OCI-LY7 (cell line): ENCODE data around the gene HES4. TPM values are rescaled to one million over a fixed set of nuclear protein-coding genes. Genes with fewer than 3 reads are reported as not detected.
"Not testable (repeated sequence)": the region's sequence is repeated elsewhere in the genome, so short reads cannot be mapped to it uniquely, and the experiment has no call there.

Experiments used
- BruUV-seq: library from RNA; stranded (reverse); fragments of 400-500 nt; replicated peaks from 2 replicates; lab custom pipeline; 2021; lab: Mats Ljungman, UMichigan
- CTCF ChIA-PET: fragments of 300-600 bp; sonication (Branson Sonifier 250); formaldehyde crosslinking; loops from one replicate; lab custom pipeline; 2022; ENCODE audit warnings: antibody characterized with exemption; ENCODE audit not compliant: unreplicated experiment; lab: Charles Lee
- POLR2A ChIA-PET: fragments of 300-600 bp; sonication (Branson Sonifier 250); formaldehyde crosslinking; loops from one replicate; lab custom pipeline; 2022; ENCODE audit warnings: antibody characterized with exemption; lab: Charles Lee
- DNase-seq: peaks from one replicate; pipeline ENCODE4 v3.0.0-alpha.2; 2015; ENCODE audit warnings: low spot score
- H2AFZ ChIP-seq: fragments of 200-600 bp; sonication (generic), shearing (Covaris generic); 2 replicates; pipeline ENCODE4 v1.6.1; 2014; ENCODE audit warnings: mild to moderate bottlenecking, antibody characterized with exemption, low read length, moderate library complexity
- H3K27ac ChIP-seq: fragments of 200-600 bp; sonication (generic); 2 replicates; pipeline ENCODE4 v1.5.1; 2014; ENCODE audit warnings: mixed run types, low read depth, mild to moderate bottlenecking, moderate library complexity, low read length, inconsistent platforms; ENCODE audit not compliant: poor library complexity, severe bottlenecking
- H3K36me3 ChIP-seq: fragments of 200-600 bp; sonication (generic); 2 replicates; pipeline ENCODE4 v1.6.1; 2014; ENCODE audit warnings: mild to moderate bottlenecking, antibody characterized with exemption, low read length, moderate library complexity, mixed read lengths; ENCODE audit not compliant: insufficient read depth
- H3K4me1 ChIP-seq: fragments of 200-600 bp; sonication (generic); 2 replicates; pipeline ENCODE4 v1.5.1; 2014; ENCODE audit warnings: mild to moderate bottlenecking, low read length; ENCODE audit not compliant: insufficient read depth, poor library complexity, severe bottlenecking
- H3K4me2 ChIP-seq: fragments of 200-600 bp; sonication (generic); 2 replicates; pipeline ENCODE4 v1.6.1; 2014; ENCODE audit warnings: mild to moderate bottlenecking, low read length
- H3K4me3 ChIP-seq: fragments of 200-600 bp; sonication (generic); 2 replicates; pipeline ENCODE4 v1.5.1; 2014; ENCODE audit warnings: mild to moderate bottlenecking, low read depth, low read length; ENCODE audit not compliant: poor library complexity, severe bottlenecking
- H3K79me2 ChIP-seq: fragments of 200-600 bp; sonication (generic); 2 replicates; pipeline ENCODE4 v1.6.1; 2016; ENCODE audit warnings: low read depth, mild to moderate bottlenecking, low read length, moderate library complexity, mixed read lengths; ENCODE audit not compliant: insufficient read depth
- H3K9me2 ChIP-seq: fragments of 200-600 bp; sonication (generic); 2 replicates; pipeline ENCODE4 v1.6.1; 2016; ENCODE audit warnings: mild to moderate bottlenecking, low read length, mixed read lengths; ENCODE audit not compliant: insufficient read depth
- H3K9me3 ChIP-seq: fragments of 200-600 bp; sonication (generic); 2 replicates; pipeline ENCODE4 v1.6.1; 2014; ENCODE audit warnings: mild to moderate bottlenecking, mixed run types, low read length, mixed read lengths
- H4K20me1 ChIP-seq: fragments of 200-600 bp; sonication (generic); 2 replicates; pipeline ENCODE4 v1.6.1; 2014; ENCODE audit warnings: mild to moderate bottlenecking, antibody characterized with exemption, low read length, moderate library complexity, mixed read lengths; ENCODE audit not compliant: insufficient read depth
- CTCF ChIP-seq: fragments of 200-600 bp; sonication (generic); conservative IDR thresholded peaks from 2 replicates; pipeline ENCODE4 v1.5.1; 2014; ENCODE audit warnings: mild to moderate bottlenecking, antibody characterized with exemption, low read length, moderate library complexity, mixed read lengths
- EZH2phosphoT487 ChIP-seq: fragments of 200-600 bp; sonication (generic); IDR thresholded peaks from 2 replicates; pipeline ENCODE4 v1.6.1; 2018; ENCODE audit warnings: low read depth, borderline replicate concordance, mild to moderate bottlenecking, mixed run types, antibody characterized with exemption, low read length, moderate library complexity, mixed read lengths
- intact Hi-C: fragments of 100-400 bp; cut with micrococcal nuclease; formaldehyde crosslinking; loops from one replicate; pipeline ENCODE4 v1.10.0; 2022; ENCODE audit not compliant: unreplicated experiment
- total RNA-seq, 2 experiments: library from RNA; depleted of rRNA in 1 of 2; stranded (reverse); fragments of >200 nt in 1 of 2; shearing (Covaris generic) in 1 of 2; gene quantifications; 2 replicates each; pipeline ENCODE4 v1.2.3, GENCODE V29; 2014 to 2022

HES4 gene
- total RNA-seq, 2 experiments from 2014 or later: not detected

- TF ChIP-seq CTCF (no peak), EZH2phosphoT487 (no peak)
- CTCF ChIA-PET: no interaction called here
- no peaks in the 10 kb centered on the region for H3K79me2 ChIP-seq
- no peak for DNase-seq
- intact Hi-C loops: no loop called here
- H2AFZ ChIP-seq: no peak overlapping the region
- no peak overlapping the region for H3K4me3 ChIP-seq
- no peaks in the 10 kb centered on the region for H3K9me3 ChIP-seq
- no peaks in the 10 kb centered on the region for H3K4me1 ChIP-seq
- H3K36me3 ChIP-seq: no peaks in the 10 kb centered on the region
- no peaks in the 10 kb centered on the region for H4K20me1 ChIP-seq
- no peak overlapping the region for H3K4me2 ChIP-seq
- H3K27ac ChIP-seq: no peak overlapping the region
- POLR2A ChIA-PET: no interaction called here
- no TSS peak for BruUV-seq
- H3K9me2 ChIP-seq: no peaks in the 10 kb centered on the region
These were observed 20.8 kb downstream of the HES4 start for GRCh38 chr1:978835-979743.

- DNase-seq: no peak
- Histone ChIP-seq H3K9me2 (no peaks in the 10 kb centered on the region), H3K9me3 (no peaks in the 10 kb centered on the region), H3K4me2 (no peak overlapping the region), H3K4me3 (no peak overlapping the region), H3K4me1 (no peaks in the 10 kb centered on the region), H2AFZ (no peak overlapping the region), H3K36me3 (no peaks in the 10 kb centered on the region), H3K79me2 (no peaks in the 10 kb centered on the region), H3K27ac (no peak overlapping the region), H4K20me1 (no peaks in the 10 kb centered on the region; the same call in 1 of the 2 replicates)
- TF ChIP-seq EZH2phosphoT487 (no peak), CTCF (no peak)
- CTCF ChIA-PET: no interaction called here
- intact Hi-C loops: no loop called here
- BruUV-seq: no TSS peak
- POLR2A ChIA-PET: no interaction called here
These were observed 21.6 kb downstream of the HES4 start for GRCh38 chr1:978069-978834.

- H3K79me2 ChIP-seq, H3K4me2 ChIP-seq, POLR2A ChIA-PET, H3K27ac ChIP-seq, CTCF ChIA-PET, H2AFZ ChIP-seq, H3K9me3 ChIP-seq, BruUV-seq, DNase-seq, H3K4me3 ChIP-seq, H4K20me1 ChIP-seq, H3K9me2 ChIP-seq, H3K4me1 ChIP-seq, H3K36me3 ChIP-seq: not testable (repeated sequence)
- intact Hi-C loops: loop anchor here (1.0 kb wide), 1 partner anchor 72 kb away; no protein-coding TSS in a partner anchor
These were observed 23.1 kb downstream of the HES4 start for GRCh38 chr1:976791-977190.
